Mucosa of rectum (tissue), 2 donors: ENCODE measurements around the gene SPAG7.
A peak's percentile ranks its signal among the peaks of the same experiment; 100 is the strongest.

ENCODE experiments used
- H3K27ac ChIP-seq, 2 donors: one replicate each; pipeline ENCODE4 v1.7.0; 2013; ENCODE audit warnings: inconsistent platforms in 2 of 2, low read depth in 2 of 2, low read length in 2 of 2
- H3K27me3 ChIP-seq, 2 donors: one replicate each; pipeline ENCODE4 v1.7.0; 2013; ENCODE audit warnings: low read length in 2 of 2; ENCODE audit not compliant: control insufficient read depth in 2 of 2, insufficient read depth in 2 of 2
- H3K36me3 ChIP-seq, 2 donors: one replicate each; pipeline ENCODE4 v1.7.0; 2013; ENCODE audit warnings: low read length in 2 of 2; ENCODE audit not compliant: control insufficient read depth in 2 of 2, insufficient read depth in 2 of 2
- H3K4me1 ChIP-seq, 2 donors: one replicate each; pipeline ENCODE4 v1.7.0; 2013; ENCODE audit warnings: low read length in 2 of 2, mild to moderate bottlenecking in 1 of 2; ENCODE audit not compliant: control insufficient read depth in 2 of 2, insufficient read depth in 2 of 2
- H3K4me3 ChIP-seq, 2 donors: one replicate each; pipeline ENCODE4 v1.7.0; 2013; ENCODE audit warnings: low read length in 2 of 2
- H3K9ac ChIP-seq, 2 donors: one replicate each; pipeline ENCODE4 v1.7.0; 2013; ENCODE audit warnings: low read length in 2 of 2, low read depth in 1 of 2, mild to moderate bottlenecking in 1 of 2
- H3K9me3 ChIP-seq, 2 donors: one replicate each; pipeline ENCODE4 v1.7.0; 2013; ENCODE audit warnings: low read length in 2 of 2; ENCODE audit not compliant: control insufficient read depth in 2 of 2
- donor health status: healthy.
- donor health status: Normal muscosa, but diverticular disease.

SPAG7 gene

GRCh38 chr17:4973256-4974114, 5.9 kb upstream of the SPAG7 start:
- H3K9ac ChIP-seq: no peak overlapping the region
- H3K9me3 ChIP-seq: no peaks in the 10 kb centered on the region
- H3K4me3 ChIP-seq: no peak overlapping the region
- no peak overlapping the region for H3K27ac ChIP-seq
- H3K4me1 ChIP-seq: peaks cover 5 to 8% of the 10 kb centered on the region in 2 donors
- peaks cover 53 to 69% of the 10 kb centered on the region in 2 donors for H3K36me3 ChIP-seq
- no peaks in the 10 kb centered on the region for H3K27me3 ChIP-seq

GRCh38 chr17:4972752-4973151, 5.1 kb upstream of the SPAG7 start:
- peaks cover 10 to 11% of the 10 kb centered on the region in 2 donors for H3K4me1 ChIP-seq
- no peak overlapping the region for H3K4me3 ChIP-seq
- no peaks in the 10 kb centered on the region for H3K27me3 ChIP-seq
- no peak overlapping the region for H3K27ac ChIP-seq
- H3K9me3 ChIP-seq: no peaks in the 10 kb centered on the region
- peaks cover 46 to 62% of the 10 kb centered on the region in 2 donors for H3K36me3 ChIP-seq
- H3K9ac ChIP-seq: no peak overlapping the region

GRCh38 chr17:4972322-4972721, 4.7 kb upstream of the SPAG7 start:
- H3K27ac ChIP-seq: no peak overlapping the region
- H3K9ac ChIP-seq: no peak overlapping the region
- H3K27me3 ChIP-seq: no peaks in the 10 kb centered on the region
- peaks cover 10 to 11% of the 10 kb centered on the region in 2 donors for H3K4me1 ChIP-seq
- H3K36me3 ChIP-seq: peaks cover 42 to 58% of the 10 kb centered on the region in 2 donors
- H3K4me3 ChIP-seq: no peak overlapping the region
- H3K9me3 ChIP-seq: no peaks in the 10 kb centered on the region

GRCh38 chr17:4971826-4972225, 4.2 kb upstream of the SPAG7 start:
- Histone ChIP-seq H3K4me3 (no peak overlapping the region), H3K27me3 (no peaks in the 10 kb centered on the region), H3K9ac (no peak overlapping the region), H3K4me1 (peaks cover 10 to 11% of the 10 kb centered on the region in 2 donors), H3K36me3 (peaks cover 37 to 53% of the 10 kb centered on the region in 2 donors), H3K27ac (no peak overlapping the region), H3K9me3 (no peaks in the 10 kb centered on the region)

GRCh38 chr17:4970273-4970672, 2.7 kb upstream of the SPAG7 start:
- Histone ChIP-seq H3K4me3 (no peak overlapping the region), H3K36me3 (peaks cover 37 to 43% of the 10 kb centered on the region in 2 donors), H3K9ac (no peak overlapping the region), H3K9me3 (no peaks in the 10 kb centered on the region), H3K27me3 (no peaks in the 10 kb centered on the region), H3K4me1 (peaks cover 17 to 19% of the 10 kb centered on the region in 2 donors), H3K27ac (peak overlapping the region in 1 of 2 donors; percentile 25)

- peaks cover 33 to 40% of the 10 kb centered on the region in 2 donors for H3K36me3 ChIP-seq
- no peaks in the 10 kb centered on the region for H3K9me3 ChIP-seq
- peak overlapping the region; percentile 1 to 25 for H3K27ac ChIP-seq
- no peaks in the 10 kb centered on the region for H3K27me3 ChIP-seq
- peak overlapping the region; percentile 1 to 12 for H3K4me3 ChIP-seq
- peaks cover 17 to 19% of the 10 kb centered on the region in 2 donors for H3K4me1 ChIP-seq
- peak overlapping the region in 1 of 2 donors; percentile 11 for H3K9ac ChIP-seq
Measured at GRCh38 chr17:4969551-4970173, 2.0 kb upstream of the SPAG7 start.

GRCh38 chr17:4969047-4969550, 1.5 kb upstream of the SPAG7 start:
- H3K9ac ChIP-seq: peak overlapping the region in 1 of 2 donors; percentile 85
- H3K4me1 ChIP-seq: peaks cover 17 to 19% of the 10 kb centered on the region in 2 donors
- H3K9me3 ChIP-seq: no peaks in the 10 kb centered on the region
- H3K27me3 ChIP-seq: no peaks in the 10 kb centered on the region
- peak overlapping the region; percentile 58 to 97 for H3K27ac ChIP-seq
- peaks cover 31 to 35% of the 10 kb centered on the region in 2 donors for H3K36me3 ChIP-seq
- peak overlapping the region; percentile 90 to 96 for H3K4me3 ChIP-seq

- Histone ChIP-seq H3K27ac (peak overlapping the region; percentile 96 to 97), H3K4me1 (peaks cover 17 to 19% of the 10 kb centered on the region in 2 donors), H3K27me3 (no peaks in the 10 kb centered on the region), H3K36me3 (peaks cover 26 to 29% of the 10 kb centered on the region in 2 donors), H3K4me3 (peak overlapping the region; percentile 90 to 96), H3K9me3 (no peaks in the 10 kb centered on the region), H3K9ac (peak overlapping the region; percentile 77 to 85)
Measured at GRCh38 chr17:4968486-4969046, 949 bp upstream of the SPAG7 start.

- peak overlapping the region; percentile 96 to 97 for H3K27ac ChIP-seq
- no peaks in the 10 kb centered on the region for H3K9me3 ChIP-seq
- peak overlapping the region; percentile 90 to 96 for H3K4me3 ChIP-seq
- peaks cover 17 to 19% of the 10 kb centered on the region in 2 donors for H3K4me1 ChIP-seq
- H3K9ac ChIP-seq: peak overlapping the region; percentile 85 to 96
- H3K27me3 ChIP-seq: no peaks in the 10 kb centered on the region
- peaks cover 13 to 19% of the 10 kb centered on the region in 2 donors for H3K36me3 ChIP-seq
Measured at GRCh38 chr17:4966844-4967538, 626 bp downstream of the SPAG7 start.
